G401.6 (cell line): Measurements from ENCODE around the gene BTK.

ENCODE experiments used
- FAIRE-seq: peaks from 2 replicates; lab custom pipeline; 2012; peaks lifted over from hg19 to GRCh38; lab: Jason Lieb, UNC

The BTK gene

DNA sequence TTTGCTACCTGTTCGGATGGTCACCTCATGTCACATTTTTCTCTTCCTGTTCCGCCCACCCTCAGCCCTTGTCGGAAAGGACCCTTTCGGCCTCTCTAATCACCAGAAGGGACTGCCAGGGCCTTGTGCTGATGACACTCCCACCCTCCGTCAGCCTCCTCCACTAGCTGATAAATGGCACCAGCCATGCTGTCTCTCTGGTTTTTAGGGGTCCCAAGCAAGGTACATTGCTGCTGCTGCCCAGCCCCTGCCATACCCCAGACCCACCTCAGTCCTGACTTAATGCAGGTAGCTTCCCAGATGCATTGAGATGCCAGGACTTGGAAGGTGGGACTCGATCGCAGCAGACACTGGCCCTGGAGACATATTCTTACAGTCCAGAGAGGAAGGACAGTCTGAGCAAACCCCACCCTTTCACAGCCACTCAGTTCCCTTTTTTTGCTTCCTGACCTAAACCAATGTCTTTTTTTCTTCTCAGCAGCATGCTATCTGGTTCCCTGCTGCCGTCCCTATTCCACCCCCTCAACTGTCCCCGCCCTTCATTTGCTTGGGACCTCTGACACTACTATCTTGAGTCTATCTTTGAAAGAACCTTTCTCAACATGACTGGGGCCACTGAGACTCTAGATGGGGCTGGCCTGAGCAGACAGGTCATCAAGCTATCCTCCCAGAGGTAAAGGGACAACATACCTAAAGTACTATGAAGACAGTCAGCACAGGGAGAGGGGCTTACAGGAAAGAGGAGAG is at the start of gene BTK:
TSS of gene BTK (minus strand) at position 397 of the 747 bp plus-strand sequence. CDS start 10,907 bp downstream, outside the sequence.
- no peak for FAIRE-seq

DNA sequence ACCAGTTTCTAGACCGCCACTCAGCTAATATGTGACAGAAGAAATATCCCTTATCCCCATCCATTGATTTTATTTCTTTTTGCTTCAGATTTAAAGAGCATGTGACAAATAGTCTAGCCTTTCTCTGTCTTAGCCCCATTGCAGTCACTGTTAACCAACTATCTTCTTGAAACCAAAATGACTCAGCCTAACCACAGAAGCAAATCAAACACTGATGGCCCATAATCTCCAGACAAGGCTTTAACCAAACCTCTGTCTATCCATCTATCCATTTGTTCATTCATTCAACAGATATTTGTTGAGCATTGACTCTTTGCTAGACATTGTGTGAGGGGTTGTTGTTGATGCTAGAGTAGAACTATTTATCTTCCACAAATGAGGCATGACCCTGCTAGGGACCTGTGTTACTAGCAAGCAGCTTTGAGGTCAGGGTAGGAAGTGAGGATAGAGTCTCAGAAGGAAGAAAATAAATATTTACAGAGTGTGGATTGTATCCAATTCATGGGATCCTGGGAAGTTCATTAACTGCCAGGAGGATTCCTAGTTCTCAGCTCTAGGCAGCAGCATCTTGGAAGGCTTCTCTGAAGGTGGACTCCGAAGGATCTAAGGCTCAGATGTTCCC is 44.6 kb upstream of the BTK start:
- no peak for FAIRE-seq

- no peak for FAIRE-seq
These were observed 43.9 kb upstream of the BTK start for GRCh38 chrX:101429934-101430333.

GRCh38 chrX:101427954-101428353 is 42.0 kb upstream of the BTK start:
- no peak for FAIRE-seq

- no peak for FAIRE-seq
These were observed 33.5 kb upstream of the BTK start for GRCh38 chrX:101419489-101419888.

- no peak for FAIRE-seq
These were observed 32.2 kb upstream of the BTK start for GRCh38 chrX:101417981-101418841.

DNA sequence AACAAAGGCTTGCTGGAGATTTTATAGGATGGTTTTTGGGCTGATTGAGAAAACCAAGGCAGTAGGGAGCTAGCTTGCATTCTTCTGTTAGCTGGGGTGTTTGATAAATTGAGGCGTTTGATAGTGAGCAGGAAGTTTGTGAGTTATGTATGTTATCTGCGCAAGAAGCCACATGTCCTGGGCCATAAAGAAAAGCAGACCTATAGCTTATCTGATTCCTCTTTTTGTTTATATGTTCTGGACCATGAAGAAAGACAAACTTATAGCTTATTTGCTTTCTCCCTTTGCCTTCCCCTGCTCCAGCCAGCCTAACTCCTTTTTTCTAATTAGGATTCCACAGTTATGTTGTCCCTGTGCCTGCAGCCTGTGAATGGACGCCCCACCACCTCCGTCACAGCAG is 31.2 kb upstream of the BTK start:
- no peak for FAIRE-seq

- FAIRE-seq: no peak
These were observed 30.7 kb upstream of the BTK start for GRCh38 chrX:101416691-101417090.

- peak; percentile 58 for FAIRE-seq
These were observed 29.5 kb upstream of the BTK start for GRCh38 chrX:101415180-101416145.

- no peak for FAIRE-seq
These were observed 26.0 kb upstream of the BTK start for GRCh38 chrX:101411984-101412383.

DNA sequence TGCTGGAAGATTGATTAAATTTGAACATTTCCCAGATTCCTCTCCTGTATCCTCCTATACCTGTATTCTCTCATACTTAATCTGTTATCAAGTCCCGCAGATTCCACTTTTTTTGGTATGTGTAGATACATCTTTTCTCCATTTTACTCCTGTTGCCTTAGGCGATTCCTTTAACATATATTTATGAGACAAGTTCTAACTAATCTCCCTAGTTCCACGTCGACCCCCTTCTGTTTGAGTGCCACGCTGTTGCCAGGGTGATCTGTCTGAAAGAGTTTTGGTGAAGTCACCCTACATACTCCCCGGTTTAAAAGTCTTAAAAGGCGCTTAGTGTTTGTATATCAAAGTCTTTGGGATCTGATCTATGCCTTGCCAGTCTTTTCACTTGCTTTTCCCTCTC is 24.5 kb upstream of the BTK start:
- no peak for FAIRE-seq

GRCh38 chrX:101409043-101409442 is 23.1 kb upstream of the BTK start:
- FAIRE-seq: no peak

DNA sequence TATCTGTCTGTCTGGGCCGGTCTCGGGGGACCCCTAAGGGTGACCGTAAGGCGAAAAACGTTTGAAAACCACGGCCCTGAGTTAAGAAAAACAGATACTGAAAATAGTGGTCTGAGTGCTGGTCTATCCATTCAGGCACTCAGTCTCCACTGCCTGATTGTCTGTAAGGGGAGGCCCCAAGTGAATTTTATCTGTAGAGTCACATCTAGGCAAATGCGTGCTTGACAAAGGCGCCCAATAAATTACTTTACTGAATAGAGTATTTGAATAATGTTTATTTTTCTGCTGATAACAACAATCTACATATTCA is 22.5 kb upstream of the BTK start:
- no peak for FAIRE-seq

- FAIRE-seq: peak; percentile 100
These were observed 21.9 kb upstream of the BTK start, which contains the start of the genes GLA and HNRNPH2 for GRCh38 chrX:101407748-101408531. Gene GLA (minus strand): TSS chrX:101407925. CDS start chrX:101407903, 22 bp downstream. Gene HNRNPH2 (plus strand): TSS chrX:101408222. CDS start chrX:101411989, 3,767 bp downstream.

- no peak for FAIRE-seq
These were observed 21.3 kb upstream of the BTK start for GRCh38 chrX:101407167-101407747.

- no peak for FAIRE-seq
These were observed 13.8 kb upstream of the BTK start for GRCh38 chrX:101399825-101400224.

DNA sequence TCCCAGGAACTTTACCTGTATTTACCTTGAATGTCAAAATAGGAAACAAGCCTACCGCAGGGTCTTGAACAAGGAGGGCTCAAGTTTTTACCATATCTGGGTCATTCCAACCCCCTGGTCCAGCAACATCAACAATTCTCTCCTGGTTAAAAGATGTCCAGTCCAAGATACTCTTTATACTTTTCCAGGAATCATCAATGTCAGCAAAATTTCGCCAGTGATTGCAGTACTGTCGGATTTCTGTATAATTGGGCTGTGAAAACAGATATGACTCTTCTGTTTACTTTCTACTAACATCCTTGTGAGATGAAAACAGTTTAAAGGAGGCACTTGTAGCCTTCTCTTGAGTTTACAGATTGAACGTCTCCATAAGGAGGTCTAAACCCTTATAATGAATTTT is 12.7 kb upstream of the BTK start:
- FAIRE-seq: no peak

DNA sequence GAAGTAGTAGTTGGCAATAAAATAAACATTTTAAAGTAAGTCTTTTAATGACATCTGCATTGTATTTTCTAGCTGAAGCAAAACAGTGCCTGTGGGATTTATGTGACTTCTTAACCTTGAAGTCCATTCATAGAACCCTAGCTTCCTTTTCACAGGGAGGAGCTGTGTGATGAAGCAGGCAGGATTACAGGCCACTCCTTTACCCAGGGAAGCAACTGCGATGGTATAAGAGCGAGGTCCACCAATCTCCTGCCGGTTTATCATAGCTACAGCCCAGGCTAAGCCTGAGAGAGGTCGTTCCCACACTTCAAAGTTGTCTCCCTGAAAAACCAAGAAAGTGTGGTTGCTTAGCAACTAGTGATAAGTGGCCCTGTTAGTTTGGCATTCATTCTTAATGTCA is 11.8 kb upstream of the BTK start:
- FAIRE-seq: peak; percentile 87

GRCh38 chrX:101395789-101396188 is 9.8 kb upstream of the BTK start:
- FAIRE-seq: peak; percentile 79

GRCh38 chrX:101394372-101394771 is 8.4 kb upstream of the BTK start:
- peak; percentile 8 for FAIRE-seq
